CD14-positive monocyte (primary cell): ENCODE measurements around the gene OAF. TPM values are rescaled to one million over a fixed set of nuclear protein-coding genes. Genes with fewer than 3 reads are reported as not detected.
A peak's percentile ranks its signal among the peaks of the same experiment; 100 is the strongest.

Source experiments
- DNase-seq, 3 donors: peaks; one replicate each; pipeline ENCODE4 v3.0.0-alpha.2; 2011 to 2022
- H2AFZ ChIP-seq: 2 replicates; pipeline ENCODE4 v1.6.0; 2012; ENCODE audit warnings: mild to moderate bottlenecking, low read depth, low read length, inconsistent platforms; ENCODE audit not compliant: insufficient read depth, poor library complexity, severe bottlenecking
- H3K27ac ChIP-seq, 2 donors: 1 replicate in 1 of 2; 2 replicates in 1 of 2; pipeline ENCODE4 v1.5.1; 2012 to 2013; ENCODE audit warnings: low read length in 2 of 2, control low read depth in 1 of 2, inconsistent platforms in 1 of 2, low read depth in 1 of 2, mild to moderate bottlenecking in 1 of 2
- H3K27me3 ChIP-seq, 2 donors: one replicate each; pipeline versions ENCODE4 v1.6.0 to v1.6.1; 2011 to 2013; ENCODE audit warnings: low read length in 2 of 2; ENCODE audit not compliant: control insufficient read depth in 2 of 2, insufficient read depth in 2 of 2
- H3K36me3 ChIP-seq, 2 donors: replicated peaks in 1 of 2; 1 replicate in 1 of 2; 2 replicates in 1 of 2; pipeline versions ENCODE4 v1.5.1 to v1.6.1; 2012 to 2013; ENCODE audit warnings: low read length in 2 of 2, control low read depth in 1 of 2, inconsistent platforms in 1 of 2, mild to moderate bottlenecking in 1 of 2; ENCODE audit not compliant: insufficient read depth in 2 of 2, control insufficient read depth in 1 of 2
- H3K4me1 ChIP-seq, 2 donors: 1 replicate in 1 of 2; 2 replicates in 1 of 2; pipeline versions ENCODE4 v1.5.1 to v1.6.1; 2012 to 2013; ENCODE audit warnings: low read length in 2 of 2, control low read depth in 1 of 2, inconsistent platforms in 1 of 2, mild to moderate bottlenecking in 1 of 2, moderate library complexity in 1 of 2; ENCODE audit not compliant: insufficient read depth in 2 of 2, control insufficient read depth in 1 of 2
- H3K4me2 ChIP-seq: replicated peaks from 2 replicates; pipeline ENCODE3; 2012; ENCODE audit warnings: low read length, moderate library complexity, mild to moderate bottlenecking; ENCODE audit not compliant: poor library complexity, severe bottlenecking; ENCODE audit errors: extremely low read depth
- H3K4me3 ChIP-seq, 3 experiments: fragments of 200-600 bp in 1 of 3; sonication (generic) in 1 of 3; replicated peaks in 1 of 3; 1 replicate in 2 of 3; 2 replicates in 1 of 3; pipeline ENCODE4 v1.5.1; 2011 to 2013; ENCODE audit warnings: low read length in 3 of 3, mild to moderate bottlenecking in 3 of 3, control low read depth in 2 of 3, low read depth in 2 of 3, inconsistent platforms in 1 of 3, moderate library complexity in 1 of 3
- H3K79me2 ChIP-seq: 2 replicates; pipeline ENCODE4 v1.6.0; 2012; ENCODE audit warnings: mild to moderate bottlenecking, control low read depth, inconsistent platforms, low read length, moderate library complexity; ENCODE audit not compliant: insufficient read depth
- H3K9ac ChIP-seq: 2 replicates; pipeline ENCODE4 v1.6.0; 2017; ENCODE audit warnings: low read length, mild to moderate bottlenecking; ENCODE audit not compliant: insufficient read depth, poor library complexity, severe bottlenecking
- H3K9me3 ChIP-seq, 2 donors: replicated peaks in 1 of 2; 1 replicate in 1 of 2; 2 replicates in 1 of 2; pipeline versions ENCODE4 v1.5.1 to v1.6.1; 2012 to 2013; ENCODE audit warnings: low read length in 2 of 2, control low read depth in 1 of 2; ENCODE audit not compliant: control insufficient read depth in 1 of 2, insufficient read depth in 1 of 2
- H4K20me1 ChIP-seq: 2 replicates; pipeline ENCODE4 v1.6.0; 2012; ENCODE audit warnings: mild to moderate bottlenecking, low read length, control low read depth, moderate library complexity; ENCODE audit not compliant: insufficient read depth
- H3K27ac Mint-ChIP-seq, 7 donors: one replicate each; pipeline ENCODE4 v1.8.0; 2020; ENCODE audit warnings: mild to moderate bottlenecking in 7 of 7, mixed read lengths in 7 of 7, moderate library complexity in 6 of 7, inconsistent platforms in 2 of 7
- H3K27me3 Mint-ChIP-seq, 3 donors: one replicate each; pipeline ENCODE4 v1.8.0; 2021 to 2022; ENCODE audit warnings: low read depth in 3 of 3, mild to moderate bottlenecking in 3 of 3, mixed read lengths in 3 of 3, moderate library complexity in 3 of 3, inconsistent platforms in 1 of 3
- H3K36me3 Mint-ChIP-seq, 2 donors: one replicate each; pipeline ENCODE4 v1.8.0; 2020; ENCODE audit warnings: mixed read lengths in 2 of 2, inconsistent platforms in 1 of 2, mild to moderate bottlenecking in 1 of 2
- H3K4me1 Mint-ChIP-seq: one replicate; pipeline ENCODE4 v1.8.0; 2020; ENCODE audit warnings: mild to moderate bottlenecking, mixed read lengths
- H3K4me3 Mint-ChIP-seq, 2 donors: one replicate each; pipeline ENCODE4 v1.8.0; 2020; ENCODE audit warnings: mild to moderate bottlenecking in 2 of 2, mixed read lengths in 2 of 2, moderate library complexity in 1 of 2
- H3K9me3 Mint-ChIP-seq, 7 donors: one replicate each; pipeline ENCODE4 v1.8.0; 2020 to 2022; ENCODE audit warnings: mixed read lengths in 7 of 7, mild to moderate bottlenecking in 6 of 7, moderate library complexity in 6 of 7, inconsistent platforms in 2 of 7
- CTCF ChIP-seq: fragments of 200-600 bp; IDR thresholded peaks from one replicate; pipeline ENCODE4 v1.8.0; 2022; ENCODE audit warnings: antibody characterized with exemption, mild to moderate bottlenecking
- WGBS: methylation state at CpG from one replicate; pipeline ENCODE4 v1.1.5; 2013; ENCODE audit warnings: missing lambda C conversion rate; ENCODE audit not compliant: insufficient coverage; 5-methylcytosine and 5-hydroxymethylcytosine counted together
- intact Hi-C, 2 donors: fragments of 100-400 bp; cut with micrococcal nuclease; formaldehyde crosslinking; loops; one replicate each; pipeline versions ENCODE4 v1.15.0 to v1.15.1; 2023
- polyA plus RNA-seq, 3 donors: library from polyadenylated mRNA; depleted of rRNA in 1 of 3; unstranded in 2 of 3; stranded (reverse) in 1 of 3; fragments of 300-500 nt in 2 of 3; fragments of >200 nt in 1 of 3; fragmentation: Illumina TruSeq in 2 of 3; gene quantifications; 1 replicate in 2 of 3; 2 replicates in 1 of 3; pipeline ENCODE4 v1.2.3, GENCODE V29; 2012 to 2021

The OAF gene
- polyA plus RNA-seq, 3 donors = 31.5 to 57.2 (median 49.2) TPM

DNA sequence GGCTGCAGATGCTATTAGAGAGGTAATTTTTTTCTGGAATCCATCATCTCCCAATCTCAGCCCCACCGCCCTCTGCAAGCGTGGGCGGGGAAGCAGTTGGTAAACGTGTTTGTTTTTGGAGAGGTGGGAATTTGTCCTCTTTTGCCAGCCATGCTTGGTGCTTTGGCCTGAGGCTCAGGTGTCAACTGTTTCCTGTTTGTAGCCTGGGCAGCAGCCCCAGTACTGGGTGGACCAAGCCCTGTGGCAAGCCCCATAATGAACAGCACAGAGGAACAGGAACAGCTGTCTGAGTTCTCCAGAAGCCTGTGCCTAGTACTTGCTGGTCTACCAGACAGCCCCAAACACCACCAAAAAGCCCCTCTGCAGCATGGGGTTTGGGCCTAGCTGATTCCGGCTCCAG, 68.7 kb downstream of the OAF start:
- intact Hi-C loops = no loop called here
- H3K4me3 Mint-ChIP-seq = no peak overlapping the region
- no CpG with 5 or more reads among the region's 5 CpGs for WGBS

More for the DNA sequence above, 68.7 kb downstream of the OAF start:
- Histone ChIP-seq H3K4me3 (no peak overlapping the region), H3K9me3 (no peaks in the 10 kb centered on the region), H3K4me1 (no peaks in the 10 kb centered on the region), H3K4me2 (no peak overlapping the region), H3K36me3 (no peaks in the 10 kb centered on the region), H3K9ac (no peak overlapping the region), H4K20me1 (no peaks in the 10 kb centered on the region), H2AFZ (no peak overlapping the region), H3K27ac (no peak overlapping the region), H3K27me3 (peaks cover 0 to 3% of the 10 kb centered on the region in 2 donors), H3K79me2 (no peaks in the 10 kb centered on the region)
- Mint-ChIP-seq H3K36me3 (no peaks in the 10 kb centered on the region), H3K9me3 (no peaks in the 10 kb centered on the region), H3K4me1 (no peaks in the 10 kb centered on the region), H3K27me3 (peaks cover 10 to 31% (median 12%) of the 10 kb centered on the region in 3 donors), H3K27ac (peak overlapping the region in 1 of 7 donors; percentile 49)
- no peak for TF ChIP-seq CTCF
- DNase-seq = no peak

Other genes with a start within 250 kb of the OAF start
- gene TRIM29, start 72.9 kb upstream of the OAF start, polyA plus RNA-seq = not detected
- gene POU2F3, start 29.1 kb downstream of the OAF start, polyA plus RNA-seq = under 1 TPM in 2 of 3 donors, not detected in 1; 0.37 to 0.54 TPM
- gene TLCD5, start 114.3 kb downstream of the OAF start, polyA plus RNA-seq = not detected
- under 1 TPM; 0.25 to 0.87 (median 0.27) TPM for gene ARHGEF12, start 125.4 kb downstream of the OAF start, polyA plus RNA-seq